Type B pancreatic cell (in vitro differentiated cells): ENCODE data around the gene GRPR. TPM values are rescaled to one million over a fixed set of nuclear protein-coding genes. Genes with fewer than 3 reads are reported as not detected.

Experiments used
- DNase-seq: peaks from one replicate; pipeline ENCODE4 v3.0.0; 2021; ENCODE audit warnings: mixed read lengths; ENCODE audit not compliant: unreplicated experiment; ENCODE audit errors: extremely low spot score
- H3K27ac Mint-ChIP-seq: 2 replicates; pipeline ENCODE4 v1.8.0; 2021; ENCODE audit warnings: mild to moderate bottlenecking, mixed read lengths
- H3K27me3 Mint-ChIP-seq: 2 replicates; pipeline ENCODE4 v1.8.0; 2021; ENCODE audit warnings: mixed read lengths
- H3K36me3 Mint-ChIP-seq: 2 replicates; pipeline ENCODE4 v1.8.0; 2021; ENCODE audit warnings: mixed read lengths
- H3K4me1 Mint-ChIP-seq: one replicate; pipeline ENCODE4 v1.8.0; 2021; ENCODE audit warnings: mixed read lengths; ENCODE audit not compliant: unreplicated experiment
- H3K4me3 Mint-ChIP-seq: 2 replicates; pipeline ENCODE4 v1.8.0; 2021; ENCODE audit warnings: mild to moderate bottlenecking, mixed read lengths
- H3K9me3 Mint-ChIP-seq: 2 replicates; pipeline ENCODE4 v1.8.0; 2021; ENCODE audit warnings: mixed read lengths
- long read RNA-seq: library from polyadenylated mRNA; unstranded; transcript quantifications from one replicate; pipeline ENCODE4 v2.0.0, GENCODE V29; 2020
- total RNA-seq: library from RNA; stranded (reverse); gene quantifications from 2 replicates; pipeline ENCODE4 v1.2.1, GENCODE V29; 2021; ENCODE audit warnings: low replicate concordance
- TF ChIP-seq, protein P1 (sequence below): fragments of 200-600 bp; sonication (generic); conservative IDR thresholded peaks from 2 replicates; pipeline ENCODE4 v1.5.0; 2021; ENCODE audit warnings: antibody characterized with exemption, mild to moderate bottlenecking

GRPR gene
- 3.4 and 9.8 TPM in 2 replicates for total RNA-seq
- long read RNA-seq, transcript GRPR-201 (3 exons, 1,929 nt), result major isoform, 12 of 14 reads
- long read RNA-seq, partial matches to known transcripts, result 0 of 14 reads
- long read RNA-seq, other reads (novel, unspliced or antisense), result 2 of 14 reads

DNA sequence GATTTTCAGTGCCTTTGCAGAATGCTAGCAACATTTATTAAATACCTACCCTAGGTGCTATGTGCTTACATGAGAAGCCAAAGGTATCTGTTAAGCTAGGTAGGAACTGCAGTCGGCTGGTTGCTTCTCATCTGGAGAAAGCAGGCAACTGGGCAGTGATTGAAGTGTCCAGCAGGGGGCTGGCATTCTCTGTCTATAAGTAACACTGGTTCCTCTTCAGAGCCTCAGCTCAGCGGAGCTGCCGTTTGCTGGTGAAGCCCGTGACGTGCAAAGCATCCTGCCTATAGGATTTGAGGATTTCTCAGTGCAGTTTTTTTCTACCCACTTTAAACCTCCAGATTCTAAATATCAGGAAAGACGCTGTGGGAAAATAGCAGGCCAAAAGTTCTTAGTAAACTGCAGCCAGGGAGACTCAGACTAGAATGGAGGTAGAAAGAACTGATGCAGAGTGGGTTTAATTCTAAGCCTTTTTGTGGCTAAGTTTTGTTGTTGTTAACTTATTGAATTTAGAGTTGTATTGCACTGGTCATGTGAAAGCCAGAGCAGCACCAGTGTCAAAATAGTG is at the start of gene GRPR:
Gene GRPR, plus strand, starts transcription at position 344 of the 565 bp plus-strand sequence. CDS start 389 bp downstream, outside the sequence.
- H3K9me3 Mint-ChIP-seq, result peaks cover 9% of the 10 kb centered on the region
- DNase-seq, result peak; percentile 80
- no peaks in the 10 kb centered on the region for H3K36me3 Mint-ChIP-seq
- H3K4me1 Mint-ChIP-seq, result peaks cover 9% of the 10 kb centered on the region
- peak within 1 kb of the TSS; percentile 32 for H3K27ac Mint-ChIP-seq
- H3K4me3 Mint-ChIP-seq, result peak within 1 kb of the TSS; percentile 79
- peaks cover 30% of the 10 kb centered on the region for H3K27me3 Mint-ChIP-seq
- TF ChIP-seq, protein P1, sequence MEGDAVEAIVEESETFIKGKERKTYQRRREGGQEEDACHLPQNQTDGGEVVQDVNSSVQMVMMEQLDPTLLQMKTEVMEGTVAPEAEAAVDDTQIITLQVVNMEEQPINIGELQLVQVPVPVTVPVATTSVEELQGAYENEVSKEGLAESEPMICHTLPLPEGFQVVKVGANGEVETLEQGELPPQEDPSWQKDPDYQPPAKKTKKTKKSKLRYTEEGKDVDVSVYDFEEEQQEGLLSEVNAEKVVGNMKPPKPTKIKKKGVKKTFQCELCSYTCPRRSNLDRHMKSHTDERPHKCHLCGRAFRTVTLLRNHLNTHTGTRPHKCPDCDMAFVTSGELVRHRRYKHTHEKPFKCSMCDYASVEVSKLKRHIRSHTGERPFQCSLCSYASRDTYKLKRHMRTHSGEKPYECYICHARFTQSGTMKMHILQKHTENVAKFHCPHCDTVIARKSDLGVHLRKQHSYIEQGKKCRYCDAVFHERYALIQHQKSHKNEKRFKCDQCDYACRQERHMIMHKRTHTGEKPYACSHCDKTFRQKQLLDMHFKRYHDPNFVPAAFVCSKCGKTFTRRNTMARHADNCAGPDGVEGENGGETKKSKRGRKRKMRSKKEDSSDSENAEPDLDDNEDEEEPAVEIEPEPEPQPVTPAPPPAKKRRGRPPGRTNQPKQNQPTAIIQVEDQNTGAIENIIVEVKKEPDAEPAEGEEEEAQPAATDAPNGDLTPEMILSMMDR, result peak; percentile 95

DNA sequence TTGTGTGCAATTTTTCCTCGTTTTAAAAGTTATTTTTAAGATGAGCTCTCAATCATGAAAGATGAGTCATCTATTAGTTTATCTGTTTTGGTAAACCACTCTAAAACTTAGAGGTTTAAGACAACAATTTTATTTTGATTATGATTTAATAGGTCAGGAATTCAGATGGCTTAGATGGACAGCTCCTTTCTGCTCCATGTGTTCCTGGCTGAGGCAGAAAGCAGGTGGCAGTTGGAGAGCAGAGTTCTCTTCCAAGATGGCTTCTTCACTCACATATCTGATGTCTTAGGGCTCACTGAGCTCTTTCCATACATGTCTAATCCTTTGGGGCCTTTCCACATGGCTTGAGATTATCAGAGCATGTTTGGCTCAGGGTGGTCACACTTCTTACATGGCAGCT is 48.3 kb upstream of the GRPR start:
- Mint-ChIP-seq H3K27ac (no peak overlapping the region), H3K9me3 (no peaks in the 10 kb centered on the region), H3K4me3 (no peak overlapping the region), H3K4me1 (peaks cover 7% of the 10 kb centered on the region), H3K36me3 (no peaks in the 10 kb centered on the region), H3K27me3 (no peaks in the 10 kb centered on the region)
- no peak for DNase-seq
- TF ChIP-seq, protein P1, result no peak

DNA sequence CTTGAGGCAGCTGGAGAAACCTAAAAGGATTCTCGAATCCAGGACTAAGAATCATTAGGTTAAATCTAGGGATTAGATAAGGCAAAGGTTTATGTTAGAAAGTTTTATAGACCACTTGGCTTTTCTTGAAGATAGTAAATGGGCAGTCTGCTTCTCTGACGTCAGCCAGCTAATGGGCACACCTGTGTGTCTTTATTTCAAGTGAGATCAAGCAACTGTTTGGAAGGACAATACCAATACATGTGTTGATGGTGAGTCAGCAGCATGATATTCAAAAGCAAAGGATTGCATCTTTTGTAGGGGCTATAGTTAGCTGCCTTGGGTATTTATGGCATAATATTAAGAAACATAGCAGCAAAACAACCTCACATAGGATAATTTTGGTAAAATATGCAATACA is 46.5 kb upstream of the GRPR start:
- no peak overlapping the region for H3K27ac Mint-ChIP-seq
- H3K4me3 Mint-ChIP-seq, result no peak overlapping the region
- TF ChIP-seq, protein P1, result no peak

DNA sequence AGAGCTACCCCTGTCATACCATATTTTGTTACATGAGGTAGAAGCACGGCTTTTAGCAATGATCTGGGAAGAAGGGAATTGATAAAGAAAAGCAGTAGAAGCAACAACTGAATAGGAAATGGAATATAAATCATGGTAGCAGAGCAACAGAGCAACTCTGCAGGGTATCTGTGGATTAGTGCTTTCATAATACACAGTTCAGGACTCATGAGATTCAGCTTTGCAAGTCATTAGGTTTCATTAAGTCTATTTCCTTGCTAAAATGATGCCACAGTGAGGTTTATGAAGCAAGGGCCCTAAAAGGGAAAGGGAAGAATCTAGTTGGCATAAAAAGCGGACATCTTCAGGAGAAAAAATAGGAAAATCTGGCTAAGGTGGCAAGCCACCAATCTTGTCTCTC is 45.6 kb upstream of the GRPR start:
- DNase-seq, result no peak
- H3K36me3 Mint-ChIP-seq, result no peaks in the 10 kb centered on the region
- H3K9me3 Mint-ChIP-seq, result no peaks in the 10 kb centered on the region
- peaks cover 11% of the 10 kb centered on the region for H3K4me1 Mint-ChIP-seq
- H3K27ac Mint-ChIP-seq, result no peak overlapping the region
- no peak overlapping the region for H3K4me3 Mint-ChIP-seq
- TF ChIP-seq, protein P1, result no peak
- H3K27me3 Mint-ChIP-seq, result no peaks in the 10 kb centered on the region

More for the DNA sequence above, 46.5 kb upstream of the GRPR start:
- DNase-seq, result no peak
- peaks cover 7% of the 10 kb centered on the region for H3K4me1 Mint-ChIP-seq
- no peaks in the 10 kb centered on the region for H3K27me3 Mint-ChIP-seq
- no peaks in the 10 kb centered on the region for H3K9me3 Mint-ChIP-seq
- no peaks in the 10 kb centered on the region for H3K36me3 Mint-ChIP-seq

DNA sequence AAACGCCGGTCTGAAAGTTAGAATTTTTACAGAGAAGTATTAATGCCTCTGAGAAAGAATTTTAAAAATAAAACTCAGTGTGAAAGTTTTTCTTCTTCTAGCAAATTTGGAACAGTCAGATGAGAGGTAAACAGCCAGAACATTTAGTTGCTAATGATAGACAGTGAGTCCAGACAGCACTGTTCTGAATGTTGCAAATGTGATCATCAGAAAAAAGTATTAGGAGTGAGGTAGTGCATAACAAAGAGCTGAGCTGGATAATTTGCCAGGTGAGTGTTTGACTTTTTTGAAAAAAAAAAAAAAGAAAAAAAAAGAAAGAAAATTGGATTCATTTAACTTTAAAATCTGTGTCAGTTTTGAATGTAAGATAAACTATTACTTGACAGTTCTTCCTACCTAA is 42.0 kb upstream of the GRPR start:
- TF ChIP-seq, protein P1, result no peak
- Mint-ChIP-seq H3K27me3 (no peaks in the 10 kb centered on the region), H3K9me3 (no peaks in the 10 kb centered on the region), H3K27ac (no peak overlapping the region), H3K36me3 (no peaks in the 10 kb centered on the region), H3K4me3 (no peak overlapping the region), H3K4me1 (peaks cover 13% of the 10 kb centered on the region)
- no peak for DNase-seq
